SU-DHL-6 (cell line): Measurements from ENCODE around the gene RASGRP2.

Source experiments
- H2AFZ ChIP-seq: fragments of 200-600 bp; sonication (generic); 2 replicates; pipeline ENCODE4 v1.6.1; 2014; ENCODE audit warnings: low read depth, mild to moderate bottlenecking, moderate library complexity, mixed read lengths, antibody characterized with exemption, low read length; ENCODE audit not compliant: severe bottlenecking
- H3F3A ChIP-seq: fragments of 200-600 bp; shearing (Covaris generic); 2 replicates; pipeline ENCODE4 v1.6.0; 2016; ENCODE audit warnings: antibody characterized with exemption, mild to moderate bottlenecking; ENCODE audit not compliant: insufficient read depth
- H3K27ac ChIP-seq: fragments of 200-600 bp; sonication (generic); 2 replicates; pipeline ENCODE4 v1.5.1; 2016; ENCODE audit warnings: low read depth, mild to moderate bottlenecking, low read length, moderate library complexity, mixed read lengths
- H3K27me3 ChIP-seq: fragments of 200-600 bp; sonication (generic), shearing (Covaris generic); 2 replicates; pipeline ENCODE4 v1.6.0; 2014; ENCODE audit warnings: mild to moderate bottlenecking, low read length
- H3K36me3 ChIP-seq: fragments of 200-600 bp; sonication (generic); 2 replicates; pipeline ENCODE4 v1.6.1; 2014; ENCODE audit warnings: mild to moderate bottlenecking, low read length, mixed read lengths
- H3K4me2 ChIP-seq: fragments of 300-600, 200-600 bp; shearing (Covaris generic), sonication (generic); 2 replicates; pipeline ENCODE4 v1.6.0; 2014; ENCODE audit warnings: low read length, low read depth, mild to moderate bottlenecking; ENCODE audit not compliant: poor library complexity, severe bottlenecking
- H3K4me3 ChIP-seq: fragments of 200-600 bp; sonication (generic); 2 replicates; pipeline ENCODE4 v1.5.1; 2014; ENCODE audit warnings: antibody characterized with exemption, low read length, mild to moderate bottlenecking, mixed read lengths; ENCODE audit not compliant: insufficient read depth, poor library complexity, severe bottlenecking
- H3K79me2 ChIP-seq: fragments of 200-600 bp; sonication (generic); 2 replicates; pipeline ENCODE4 v1.6.1; 2014; ENCODE audit warnings: mild to moderate bottlenecking, low read length, moderate library complexity; ENCODE audit not compliant: insufficient read depth
- H3K9ac ChIP-seq: fragments of 200-600 bp; sonication (generic); 2 replicates; pipeline ENCODE4 v1.7.0; 2014; ENCODE audit warnings: mild to moderate bottlenecking, low read length
- H3K9me2 ChIP-seq: fragments of 200-600 bp; sonication (generic); replicated peaks from 2 replicates; pipeline ENCODE4 v1.6.1; 2014; ENCODE audit warnings: low read length; ENCODE audit not compliant: insufficient read depth
- H3K9me3 ChIP-seq: fragments of 200-600 bp; sonication (generic); 2 replicates; pipeline ENCODE4 v1.6.1; 2014; ENCODE audit warnings: low read length, mixed read lengths; ENCODE audit not compliant: insufficient read depth
- H4K20me1 ChIP-seq: fragments of 200-600 bp; sonication (generic); 2 replicates; pipeline ENCODE4 v1.6.1; 2014; ENCODE audit warnings: low read depth, mild to moderate bottlenecking, antibody characterized with exemption, low read length, moderate library complexity, mixed read lengths
- EZH2phosphoT487 ChIP-seq: fragments of 200-600 bp; sonication (generic), shearing (Covaris generic); conservative IDR thresholded peaks from 2 replicates; pipeline ENCODE4 v1.6.1; 2018; ENCODE audit warnings: mild to moderate bottlenecking, antibody characterized with exemption, low read length, moderate library complexity, mixed read lengths
- TF ChIP-seq, protein P1 (sequence below): fragments of 200-600 bp; sonication (generic); IDR thresholded peaks from one replicate; pipeline ENCODE4 v1.5.1; 2017; ENCODE audit warnings: antibody characterized with exemption, mild to moderate bottlenecking, low read length, moderate library complexity; ENCODE audit not compliant: insufficient read depth, poor library complexity, severe bottlenecking

Gene RASGRP2

DNA sequence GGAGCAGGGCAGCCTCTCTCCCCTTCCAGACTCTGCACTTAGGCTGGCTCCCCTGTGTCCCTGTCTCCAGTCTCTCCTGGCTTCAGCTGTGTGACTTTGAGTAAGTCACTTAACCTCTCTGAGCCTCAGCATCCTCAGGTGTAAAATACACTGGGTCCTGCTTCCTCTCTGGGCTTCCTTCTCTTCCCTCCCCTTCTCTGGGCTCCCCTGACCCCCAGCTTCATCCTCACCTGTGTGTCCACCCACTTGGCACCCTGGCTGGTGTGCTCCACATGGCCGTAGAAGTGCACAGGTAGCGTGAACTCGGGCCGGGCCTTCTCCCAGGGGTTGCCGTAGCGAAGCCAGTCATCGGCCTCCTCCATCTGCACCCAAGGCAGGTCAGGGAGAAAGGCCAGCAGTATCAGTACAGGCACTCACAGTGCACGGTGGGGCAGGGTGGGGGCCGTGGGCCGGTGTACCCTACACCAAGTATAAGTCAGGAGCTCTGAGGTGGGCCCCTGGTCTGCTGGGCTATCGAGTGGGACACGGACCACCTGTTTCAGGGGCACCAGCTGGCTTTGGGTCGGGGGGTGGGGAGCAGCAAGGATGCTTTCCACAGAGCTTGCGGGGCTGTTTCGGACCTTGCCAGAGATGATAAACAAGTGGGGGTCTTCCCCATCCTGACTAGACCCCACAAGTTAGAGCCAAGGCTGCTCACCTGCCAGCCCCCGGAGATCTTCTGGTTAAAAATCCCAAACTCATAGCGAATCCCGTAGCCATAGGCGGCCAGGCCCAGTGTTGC is 13.8 kb upstream of the RASGRP2 start:
- Histone ChIP-seq H3K4me2 (no peak overlapping the region), H3K9me2 (no peaks in the 10 kb centered on the region), H3K9me3 (no peaks in the 10 kb centered on the region), H2AFZ (no peak overlapping the region), H3K36me3 (no peaks in the 10 kb centered on the region), H3K27ac (no peak overlapping the region), H3K9ac (no peak overlapping the region), H3K79me2 (no peaks in the 10 kb centered on the region), H4K20me1 (no peaks in the 10 kb centered on the region; the same call in 1 of the 2 replicates), H3K27me3 (no peaks in the 10 kb centered on the region), H3K4me3 (no peak overlapping the region), H3F3A (peaks cover 18% of the 10 kb centered on the region)
- no peak for TF ChIP-seq EZH2phosphoT487
- TF ChIP-seq, protein P1, sequence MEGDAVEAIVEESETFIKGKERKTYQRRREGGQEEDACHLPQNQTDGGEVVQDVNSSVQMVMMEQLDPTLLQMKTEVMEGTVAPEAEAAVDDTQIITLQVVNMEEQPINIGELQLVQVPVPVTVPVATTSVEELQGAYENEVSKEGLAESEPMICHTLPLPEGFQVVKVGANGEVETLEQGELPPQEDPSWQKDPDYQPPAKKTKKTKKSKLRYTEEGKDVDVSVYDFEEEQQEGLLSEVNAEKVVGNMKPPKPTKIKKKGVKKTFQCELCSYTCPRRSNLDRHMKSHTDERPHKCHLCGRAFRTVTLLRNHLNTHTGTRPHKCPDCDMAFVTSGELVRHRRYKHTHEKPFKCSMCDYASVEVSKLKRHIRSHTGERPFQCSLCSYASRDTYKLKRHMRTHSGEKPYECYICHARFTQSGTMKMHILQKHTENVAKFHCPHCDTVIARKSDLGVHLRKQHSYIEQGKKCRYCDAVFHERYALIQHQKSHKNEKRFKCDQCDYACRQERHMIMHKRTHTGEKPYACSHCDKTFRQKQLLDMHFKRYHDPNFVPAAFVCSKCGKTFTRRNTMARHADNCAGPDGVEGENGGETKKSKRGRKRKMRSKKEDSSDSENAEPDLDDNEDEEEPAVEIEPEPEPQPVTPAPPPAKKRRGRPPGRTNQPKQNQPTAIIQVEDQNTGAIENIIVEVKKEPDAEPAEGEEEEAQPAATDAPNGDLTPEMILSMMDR: no peak

DNA sequence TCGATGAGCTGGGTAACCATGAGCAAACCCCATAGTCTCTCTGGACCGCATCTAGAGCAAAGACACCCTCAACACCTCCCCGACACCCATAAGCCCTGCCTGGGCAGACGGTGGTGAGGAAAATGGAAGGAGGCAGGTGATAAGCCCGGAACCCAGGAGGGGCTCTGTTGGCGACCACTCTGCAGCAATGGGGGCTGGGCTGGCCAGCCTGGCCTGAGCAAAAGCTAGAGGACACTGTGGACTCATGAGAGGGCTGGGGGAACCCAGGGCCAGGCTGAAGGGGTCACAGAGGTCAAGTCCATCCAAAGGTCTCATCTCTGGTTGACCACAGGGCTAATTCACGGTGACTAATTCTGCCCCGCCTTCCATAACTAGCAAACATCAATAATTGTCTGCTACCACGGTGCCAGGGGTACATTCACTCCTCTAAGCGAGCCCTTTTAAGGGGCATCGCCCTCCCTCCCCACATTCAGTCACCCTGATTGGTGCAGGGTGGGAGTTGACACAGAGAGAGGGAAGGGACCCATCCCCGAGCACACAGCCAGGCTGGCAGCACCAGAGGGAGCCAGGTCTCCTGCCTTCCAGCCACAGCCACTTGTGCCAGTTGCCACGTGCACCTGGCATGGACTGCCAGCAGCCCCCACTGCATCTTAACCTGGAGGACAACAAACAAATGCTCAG is 11.9 kb upstream of the RASGRP2 start:
- H3K79me2 ChIP-seq: no peaks in the 10 kb centered on the region
- TF ChIP-seq EZH2phosphoT487: no peak
- TF ChIP-seq, protein P1: no peak
- H3K9ac ChIP-seq: no peak overlapping the region

DNA sequence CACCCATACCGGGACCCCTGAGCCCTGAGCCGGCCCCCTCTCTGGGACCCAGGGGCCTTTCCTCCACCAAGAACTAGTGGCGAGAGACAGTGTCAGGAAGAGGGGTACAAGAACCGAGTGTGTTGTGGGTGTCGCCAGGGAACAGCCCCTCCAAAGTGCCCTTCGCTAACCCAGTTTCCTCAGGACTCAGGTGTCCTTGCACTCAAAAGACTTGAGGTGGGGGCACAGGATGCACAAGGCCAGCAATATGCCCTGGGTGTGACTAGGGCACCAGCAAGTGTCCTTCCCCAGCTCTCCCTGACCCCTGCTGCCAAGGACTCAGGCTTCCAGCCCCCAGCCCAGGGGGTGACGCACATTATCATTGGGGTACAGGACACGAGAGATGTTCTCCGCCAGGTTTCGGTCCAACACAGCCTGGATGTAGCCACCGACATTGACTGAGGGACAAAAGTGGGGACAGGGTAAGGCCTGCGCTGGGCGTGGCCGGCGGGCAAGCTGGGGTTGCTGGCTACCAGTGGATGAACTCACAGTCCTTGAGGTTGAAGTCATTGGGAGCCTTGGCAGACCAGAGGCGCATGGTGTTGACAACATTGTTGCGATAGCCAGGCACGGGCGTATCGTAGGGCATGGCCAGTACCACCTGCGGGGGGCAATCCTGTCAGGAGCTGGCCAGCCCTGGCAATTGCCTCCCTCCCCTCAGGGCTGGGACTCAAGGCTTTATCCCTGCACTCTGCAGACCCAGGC is 11.1 kb upstream of the RASGRP2 start:
- Histone ChIP-seq H3K27me3 (no peaks in the 10 kb centered on the region), H3K4me3 (no peak overlapping the region), H4K20me1 (no peaks in the 10 kb centered on the region), H3K79me2 (no peaks in the 10 kb centered on the region), H3K27ac (no peak overlapping the region), H3F3A (no peaks in the 10 kb centered on the region), H2AFZ (no peak overlapping the region), H3K36me3 (no peaks in the 10 kb centered on the region), H3K4me2 (no peak overlapping the region), H3K9me2 (no peaks in the 10 kb centered on the region), H3K9me3 (no peaks in the 10 kb centered on the region), H3K9ac (no peak overlapping the region)
- TF ChIP-seq, protein P1: no peak
- no peak for TF ChIP-seq EZH2phosphoT487

More for the DNA sequence above, 11.9 kb upstream of the RASGRP2 start:
- Histone ChIP-seq H3F3A (peaks cover 2% of the 10 kb centered on the region), H3K27ac (no peak overlapping the region), H3K27me3 (no peaks in the 10 kb centered on the region), H3K4me2 (no peak overlapping the region), H2AFZ (no peak overlapping the region), H4K20me1 (no peaks in the 10 kb centered on the region), H3K4me3 (no peak overlapping the region), H3K9me2 (no peaks in the 10 kb centered on the region), H3K9me3 (no peaks in the 10 kb centered on the region), H3K36me3 (no peaks in the 10 kb centered on the region)
